NCI-H1048 (cell line): ENCODE measurements around the gene BLOC1S6.
"Not testable (repeated sequence)": the region's sequence is repeated elsewhere in the genome, so short reads cannot be mapped to it uniquely, and the experiment has no call there.

Experiments used
- DNase-seq: peaks from one replicate; lab custom pipeline; 2025; lab: John Stamatoyannopoulos, UW

Gene BLOC1S6

GRCh38 chr15:45641374-45641781 lies 54.2 kb downstream of the BLOC1S6 start:
- DNase-seq, result no peak

GRCh38 chr15:45641999-45642932 lies 55.1 kb downstream of the BLOC1S6 start:
- DNase-seq, result no peak

GRCh38 chr15:45644437-45644836 lies 57.3 kb downstream of the BLOC1S6 start:
- DNase-seq, result no peak

GRCh38 chr15:45645026-45645980 lies 58.1 kb downstream of the BLOC1S6 start:
- no peak for DNase-seq

DNA sequence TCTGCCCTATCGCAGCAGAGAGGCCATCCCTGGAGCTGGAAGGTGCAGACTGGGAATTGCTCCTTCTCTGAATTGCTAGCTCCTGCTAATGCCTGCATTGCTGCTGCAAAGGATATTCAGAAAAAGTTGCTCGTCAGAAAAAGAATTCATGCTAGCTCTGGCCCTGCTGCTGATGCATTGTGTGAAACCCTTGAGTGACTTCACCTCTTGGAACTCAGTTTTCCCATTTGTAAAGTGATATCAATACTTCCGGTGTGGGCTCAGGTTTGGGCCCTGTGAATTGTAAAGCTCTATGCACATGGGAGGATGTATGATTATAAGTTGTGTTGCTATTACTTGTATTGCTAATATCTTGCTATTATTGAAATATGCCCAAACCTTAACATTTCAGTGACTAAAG lies 59.0 kb downstream of the BLOC1S6 start:
- no peak for DNase-seq

DNA sequence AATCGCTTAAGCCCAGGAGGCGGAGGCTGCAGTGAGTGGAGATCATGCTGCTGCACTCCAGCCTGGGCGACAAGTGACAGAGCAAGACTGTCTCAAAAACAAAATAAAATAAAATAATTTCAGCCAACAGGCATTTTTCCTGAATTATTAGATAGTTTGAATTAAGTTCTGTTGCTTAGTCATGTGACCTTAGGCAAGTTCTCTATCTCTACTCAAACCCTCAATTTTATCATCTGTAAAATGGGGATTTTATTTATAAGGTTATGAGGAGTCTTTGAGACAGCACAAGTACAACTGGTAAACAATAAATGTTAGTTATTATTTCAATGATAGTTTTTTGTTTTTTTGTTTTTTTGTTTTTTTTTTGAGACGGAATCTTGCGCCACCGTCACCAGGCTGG lies 60.6 kb downstream of the BLOC1S6 start:
- DNase-seq, result no peak

DNA sequence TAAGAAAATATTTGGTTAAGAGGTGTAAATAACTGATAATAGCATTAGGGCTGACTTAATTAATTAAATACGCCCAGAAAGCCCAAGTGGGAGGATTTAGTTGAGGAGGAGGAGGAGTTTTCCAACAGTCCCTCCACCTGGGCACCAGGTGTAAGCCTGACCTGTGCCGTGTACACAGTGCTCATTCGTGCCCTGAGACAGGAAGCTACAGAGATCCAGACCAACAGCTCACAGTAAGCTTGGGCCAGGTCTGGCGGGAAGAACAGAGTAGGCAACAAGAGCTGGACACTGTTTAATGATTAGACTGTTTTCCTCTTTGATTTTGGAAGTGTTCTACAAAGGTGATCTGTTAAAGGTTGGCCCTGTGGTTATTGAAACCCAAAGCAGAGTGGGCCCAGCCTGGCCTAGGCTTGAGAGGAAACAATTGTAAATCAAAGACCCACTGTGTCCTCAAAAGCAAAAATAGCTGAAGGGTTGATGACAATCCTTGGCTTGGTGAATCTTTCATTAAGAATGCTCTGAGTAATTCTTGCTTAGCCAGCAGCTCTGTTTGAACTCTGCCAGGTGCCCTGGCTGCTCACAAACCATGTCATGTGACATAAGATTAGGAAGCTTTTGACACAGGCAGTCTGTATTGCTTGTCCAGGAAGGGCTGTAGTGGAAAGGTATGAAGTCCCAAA lies 61.5 kb downstream of the BLOC1S6 start:
- DNase-seq, result no peak

GRCh38 chr15:45650007-45650406 lies 62.8 kb downstream of the BLOC1S6 start:
- not testable (repeated sequence) for DNase-seq

DNA sequence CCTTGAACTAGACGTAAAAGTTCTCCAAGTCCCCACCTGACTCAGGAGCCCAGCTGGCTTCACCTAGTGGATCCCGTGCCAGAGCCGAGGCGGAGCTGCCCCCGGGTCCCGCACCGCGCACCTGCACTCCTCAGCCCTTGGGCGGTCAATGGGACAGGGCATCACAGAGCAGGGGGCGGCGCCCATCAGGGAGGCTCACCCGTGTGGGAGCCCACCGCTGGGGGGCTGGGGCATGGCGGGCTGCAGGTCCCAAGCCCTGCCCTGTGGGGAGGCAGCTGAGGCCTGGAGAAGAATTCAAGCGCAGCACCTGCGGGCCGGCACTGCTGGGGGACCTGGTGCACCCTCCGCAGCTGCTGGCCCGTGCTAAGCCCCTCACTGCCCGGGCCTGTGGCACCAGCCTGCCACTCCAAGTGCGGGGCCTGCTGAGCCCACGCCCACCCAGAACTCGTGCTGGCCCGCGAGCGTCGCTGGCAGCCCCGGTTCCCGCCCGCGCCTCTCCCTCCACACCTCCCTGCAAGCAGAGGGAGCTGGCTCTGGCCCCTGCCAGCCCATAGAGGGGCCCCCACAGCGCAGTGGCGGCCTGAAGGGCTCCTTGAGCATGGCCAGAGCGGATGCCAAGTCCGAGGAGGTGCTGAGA lies 63.8 kb downstream of the BLOC1S6 start:
- no peak for DNase-seq

DNA sequence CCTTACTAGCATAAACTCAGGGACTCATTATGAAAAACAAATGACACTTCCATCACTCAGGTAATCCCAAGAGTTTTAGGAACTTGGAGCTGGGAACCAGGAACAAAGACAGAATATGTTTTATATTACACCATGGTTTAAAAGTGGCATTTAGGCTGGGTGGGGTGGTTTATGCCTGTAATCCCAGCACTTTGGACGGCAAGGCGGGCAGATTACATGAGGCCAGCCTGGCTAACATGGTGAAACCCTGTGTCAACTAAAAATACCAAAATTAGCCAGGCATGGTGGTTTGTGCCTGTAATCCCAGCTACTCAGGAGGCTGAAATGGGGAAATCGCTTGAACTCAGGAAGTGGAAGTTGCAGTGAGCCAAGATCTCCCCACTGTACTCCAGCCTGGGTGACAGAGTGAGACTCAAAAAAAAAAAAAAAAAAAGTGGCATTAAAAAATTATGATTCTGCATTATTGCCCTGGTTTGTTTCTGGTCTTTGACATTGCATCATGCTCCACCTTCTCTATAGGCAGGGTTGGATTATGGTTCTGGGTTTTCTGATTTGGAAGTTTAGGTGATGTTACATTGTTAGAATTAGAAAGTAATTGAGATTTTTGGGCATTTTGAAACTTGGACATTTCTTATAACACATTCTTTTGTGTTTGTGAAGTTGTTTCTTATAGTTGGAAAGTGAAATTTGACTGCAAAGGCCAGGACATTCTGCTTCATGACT lies 66.7 kb downstream of the BLOC1S6 start:
- DNase-seq, result no peak

GRCh38 chr15:45654749-45655148 lies 67.6 kb downstream of the BLOC1S6 start:
- DNase-seq, result no peak

DNA sequence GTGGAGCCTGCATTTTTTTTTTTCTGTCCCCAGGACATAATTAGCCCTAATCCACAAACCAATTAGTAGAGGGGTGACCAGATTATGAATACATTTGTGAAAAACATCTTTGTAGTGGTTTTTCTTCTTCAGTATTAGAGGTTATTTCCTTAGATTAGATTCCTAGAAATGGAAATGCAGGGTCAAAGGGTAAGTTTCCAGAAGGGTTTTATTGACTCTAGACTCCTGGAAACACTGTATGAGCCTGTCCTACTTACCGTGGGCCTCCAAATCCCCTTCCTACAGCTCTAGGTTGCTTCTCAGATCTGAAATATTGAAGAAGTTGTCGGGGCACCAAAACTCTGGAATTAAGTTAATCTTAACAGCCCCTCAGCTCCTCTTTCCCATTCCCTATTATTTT lies 70.1 kb downstream of the BLOC1S6 start:
- no peak for DNase-seq

GRCh38 chr15:45657764-45658545 lies 70.8 kb downstream of the BLOC1S6 start:
- no peak for DNase-seq
